Hair follicle dermal papilla cell (primary cell): ENCODE results near the gene STING1. TPM values are rescaled to one million over a fixed set of nuclear protein-coding genes. Genes with fewer than 3 reads are reported as not detected.

Experiments used
- small RNA-seq: library from RNA; depleted of rRNA; stranded (forward); fragments of <200 nt; gene quantifications from one replicate; pipeline ENCODE3, GENCODE V24; 2012
- total RNA-seq: library from RNA; depleted of rRNA; stranded (reverse); fragments of >200 nt; gene quantifications from 2 replicates; pipeline ENCODE4 v1.2.3, GENCODE V29; 2012

Gene STING1
- total RNA-seq = 62.4 and 64.1 TPM in 2 replicates

GRCh38 chr5:139482050-139482889, at the start of gene STING1:
Gene STING1, minus strand, starts transcription at chr5:139482758. Its CDS starts 1,054 bp downstream, at chr5:139481704.

GRCh38 chr5:139470821-139471300, 11.7 kb downstream of the STING1 start, which contains the start of gene SMIM33:
Gene SMIM33, plus strand, starts transcription at chr5:139471004. Its CDS starts 118 bp downstream, at chr5:139471122.

DNA sequence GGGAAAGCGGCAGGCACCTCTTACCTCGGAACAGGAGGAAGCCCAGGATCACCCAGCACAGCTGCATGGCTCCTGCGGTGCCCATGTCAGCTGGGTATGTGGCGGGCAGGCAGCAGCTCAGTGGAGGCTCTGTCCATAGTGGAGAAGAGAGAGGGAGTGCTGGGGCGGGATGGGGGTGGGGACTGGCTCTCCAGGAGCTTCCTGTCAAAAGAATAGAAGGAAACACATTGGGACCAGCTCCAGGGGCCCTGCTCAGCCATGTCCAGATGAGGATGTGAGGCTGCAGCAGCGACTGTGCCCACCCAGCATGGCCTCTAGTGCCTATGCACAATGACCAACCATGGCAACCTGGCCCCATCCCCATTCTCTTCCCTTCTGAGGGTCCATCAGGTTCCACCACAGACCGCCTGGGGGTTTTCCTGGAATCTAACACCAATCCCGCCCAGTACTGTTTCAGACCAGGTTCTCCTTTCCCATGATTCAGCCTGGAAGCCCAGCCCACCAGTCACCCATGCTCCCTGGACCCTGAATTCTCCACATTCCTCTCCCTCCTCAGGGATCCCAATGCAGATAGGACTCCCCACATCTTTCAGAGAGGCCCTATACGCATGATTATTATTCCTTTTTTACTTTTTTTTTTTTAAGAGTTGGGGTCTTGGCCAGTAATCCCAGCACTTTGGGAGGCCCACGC, 19.8 kb downstream of the STING1 start, which contains the start of gene ECSCR:
Gene ECSCR (minus strand): TSS at position 158 of the 691 bp plus-strand sequence. CDS start 73 bp downstream, at position 85.

DNA sequence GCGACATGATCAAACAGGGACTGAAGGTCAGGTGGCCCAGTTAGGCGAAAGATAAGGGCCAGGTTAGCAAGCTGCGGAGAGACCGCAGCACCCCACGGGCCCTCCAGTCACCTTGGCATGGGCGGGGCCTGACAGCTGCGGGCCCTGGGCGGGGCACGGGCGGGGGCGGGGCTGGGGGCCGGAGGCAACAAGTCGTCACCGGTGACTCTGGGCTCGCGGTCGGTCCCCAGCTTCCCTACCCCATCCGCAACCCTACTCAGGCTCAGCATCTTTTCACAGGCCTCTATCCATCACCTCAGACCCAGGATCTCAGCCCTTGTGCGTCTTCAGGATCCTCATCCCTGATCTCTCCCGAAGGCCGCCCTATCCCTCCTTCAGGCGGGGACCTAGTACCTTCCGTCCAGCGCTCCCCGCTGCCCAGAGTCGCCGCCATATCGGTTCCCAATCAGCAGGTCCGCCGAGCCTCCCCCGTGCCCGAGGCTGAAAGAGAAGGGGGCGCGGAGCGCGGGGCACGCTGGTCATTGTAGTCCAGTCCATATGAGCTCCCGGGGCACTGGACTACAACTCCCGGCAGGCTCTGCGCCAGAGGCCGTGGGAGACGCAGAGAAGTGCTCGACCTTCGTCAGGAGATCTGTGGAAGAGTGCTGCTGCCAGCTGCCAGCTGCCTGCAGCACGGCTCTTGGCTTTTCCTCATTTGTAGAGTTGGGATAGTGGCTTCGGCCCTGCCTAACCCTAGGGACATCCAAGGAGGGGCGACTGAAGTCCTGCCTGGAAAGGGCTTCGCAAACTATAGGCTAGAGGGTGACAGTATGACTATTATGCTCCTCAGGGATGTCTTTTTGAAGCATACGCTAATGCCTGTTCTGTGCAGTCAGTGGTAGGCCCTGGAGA, 43.3 kb downstream of the STING1 start, which contains the start of gene DNAJC18:
Gene DNAJC18 (minus strand): TSS at position 513 of the 891 bp plus-strand sequence. CDS start 80 bp downstream, at position 433.

Small RNAs within 50 kb of the gene (small RNA-seq; reads per million reads assigned to genes)
- gene RNU5B-4P = not detected

Other genes with a start within 250 kb of the STING1 start
- gene MATR3, start 189.0 kb downstream of the STING1 start, total RNA-seq = 200 and 201 TPM in 2 replicates
- gene PAIP2, start 140.9 kb downstream of the STING1 start, total RNA-seq = 42.4 and 49.8 TPM in 2 replicates
- not detected in 2 replicates for gene SLC23A1, start 99.5 kb downstream of the STING1 start, total RNA-seq
- 0.16 TPM in 1 of 2 replicates, not detected in the other for gene MZB1, start 92.8 kb downstream of the STING1 start, total RNA-seq
- 1.9 and 2.4 TPM in 2 replicates for gene PROB1, start 87.7 kb downstream of the STING1 start, total RNA-seq
- 1.6 and 7.2 TPM in 2 replicates for gene SPATA24, start 78.7 kb downstream of the STING1 start, total RNA-seq
- gene DNAJC18, start 43.2 kb downstream of the STING1 start, total RNA-seq = 8.3 and 8.6 TPM in 2 replicates
- 1.8 TPM in 1 of 2 replicates, not detected in the other for gene ECSCR, start 20.0 kb downstream of the STING1 start, total RNA-seq
- not detected in 2 replicates for gene SMIM33, start 11.8 kb downstream of the STING1 start, total RNA-seq
- 41.4 and 45.8 TPM in 2 replicates for gene UBE2D2, start 78.6 kb upstream of the STING1 start, total RNA-seq
- gene CXXC5, start 165.6 kb upstream of the STING1 start, total RNA-seq = 146 and 199 TPM in 2 replicates